HG02678 (cell line): ENCODE measurements around the gene PWWP2B.

Experiments
- ATAC-seq: cut with Tn5 transposase; IDR thresholded peaks from one replicate; pipeline ENCODE4 v1.9.1; 2021; ENCODE audit warnings: mild to moderate bottlenecking, moderate library complexity; ENCODE audit not compliant: unreplicated experiment

The PWWP2B gene

GRCh38 chr10:132455986-132456847, 59.2 kb downstream of the PWWP2B start:
- no peak for ATAC-seq

GRCh38 chr10:132456881-132457280, 59.9 kb downstream of the PWWP2B start:
- no peak for ATAC-seq

GRCh38 chr10:132457328-132458070, 60.5 kb downstream of the PWWP2B start:
- no peak for ATAC-seq

- no peak for ATAC-seq
Observed at GRCh38 chr10:132458071-132458585, 61.1 kb downstream of the PWWP2B start.

GRCh38 chr10:132458586-132459300, 61.7 kb downstream of the PWWP2B start:
- peak; percentile 61 for ATAC-seq

- ATAC-seq: no peak
Observed at GRCh38 chr10:132459301-132460003, 62.5 kb downstream of the PWWP2B start.

- ATAC-seq: no peak
Observed at GRCh38 chr10:132460071-132460470, 63.1 kb downstream of the PWWP2B start.

- ATAC-seq: no peak
Observed at GRCh38 chr10:132460691-132461090, 63.7 kb downstream of the PWWP2B start.

- no peak for ATAC-seq
Observed at GRCh38 chr10:132461103-132461682, 64.2 kb downstream of the PWWP2B start.

- ATAC-seq: no peak
Observed at GRCh38 chr10:132461683-132462231, 64.8 kb downstream of the PWWP2B start.

- ATAC-seq: no peak
Observed at GRCh38 chr10:132462463-132463332, 65.7 kb downstream of the PWWP2B start.

GRCh38 chr10:132463333-132464255, 66.6 kb downstream of the PWWP2B start:
- ATAC-seq: no peak

GRCh38 chr10:132464256-132465192, 67.5 kb downstream of the PWWP2B start:
- ATAC-seq: no peak

- no peak for ATAC-seq
Observed at GRCh38 chr10:132465193-132465888, 68.3 kb downstream of the PWWP2B start.

GRCh38 chr10:132465889-132466519, 69.0 kb downstream of the PWWP2B start:
- no peak for ATAC-seq
